AG09319 (cell line): ENCODE data around the gene MRGPRE.

Experiments
- DNase-seq: peaks from one replicate; pipeline ENCODE4 v3.0.0-alpha.2; 2010; ENCODE audit warnings: low read depth; ENCODE audit errors: extremely low read depth
- TF ChIP-seq, protein P1 (sequence below): IDR thresholded peaks from 2 replicates; pipeline ENCODE4 v1.5.1; 2011; ENCODE audit warnings: low read depth, mild to moderate bottlenecking, inconsistent platforms, low read length, moderate library complexity

The MRGPRE gene

GRCh38 chr11:3227568-3228444, 4.4 kb downstream of the MRGPRE start:
- no peak for DNase-seq
- TF ChIP-seq, protein P1, sequence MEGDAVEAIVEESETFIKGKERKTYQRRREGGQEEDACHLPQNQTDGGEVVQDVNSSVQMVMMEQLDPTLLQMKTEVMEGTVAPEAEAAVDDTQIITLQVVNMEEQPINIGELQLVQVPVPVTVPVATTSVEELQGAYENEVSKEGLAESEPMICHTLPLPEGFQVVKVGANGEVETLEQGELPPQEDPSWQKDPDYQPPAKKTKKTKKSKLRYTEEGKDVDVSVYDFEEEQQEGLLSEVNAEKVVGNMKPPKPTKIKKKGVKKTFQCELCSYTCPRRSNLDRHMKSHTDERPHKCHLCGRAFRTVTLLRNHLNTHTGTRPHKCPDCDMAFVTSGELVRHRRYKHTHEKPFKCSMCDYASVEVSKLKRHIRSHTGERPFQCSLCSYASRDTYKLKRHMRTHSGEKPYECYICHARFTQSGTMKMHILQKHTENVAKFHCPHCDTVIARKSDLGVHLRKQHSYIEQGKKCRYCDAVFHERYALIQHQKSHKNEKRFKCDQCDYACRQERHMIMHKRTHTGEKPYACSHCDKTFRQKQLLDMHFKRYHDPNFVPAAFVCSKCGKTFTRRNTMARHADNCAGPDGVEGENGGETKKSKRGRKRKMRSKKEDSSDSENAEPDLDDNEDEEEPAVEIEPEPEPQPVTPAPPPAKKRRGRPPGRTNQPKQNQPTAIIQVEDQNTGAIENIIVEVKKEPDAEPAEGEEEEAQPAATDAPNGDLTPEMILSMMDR = no peak

- TF ChIP-seq, protein P1 = no peak
- no peak for DNase-seq
These were observed 5.2 kb downstream of the MRGPRE start for GRCh38 chr11:3226846-3227567.

GRCh38 chr11:3225826-3226750, 6.1 kb downstream of the MRGPRE start:
- TF ChIP-seq, protein P1 = no peak
- no peak for DNase-seq

GRCh38 chr11:3225159-3225758, 7.0 kb downstream of the MRGPRE start:
- TF ChIP-seq, protein P1 = no peak
- DNase-seq = no peak

- no peak for DNase-seq
- TF ChIP-seq, protein P1 = no peak
These were observed 7.7 kb downstream of the MRGPRE start for GRCh38 chr11:3224401-3225057.

DNA sequence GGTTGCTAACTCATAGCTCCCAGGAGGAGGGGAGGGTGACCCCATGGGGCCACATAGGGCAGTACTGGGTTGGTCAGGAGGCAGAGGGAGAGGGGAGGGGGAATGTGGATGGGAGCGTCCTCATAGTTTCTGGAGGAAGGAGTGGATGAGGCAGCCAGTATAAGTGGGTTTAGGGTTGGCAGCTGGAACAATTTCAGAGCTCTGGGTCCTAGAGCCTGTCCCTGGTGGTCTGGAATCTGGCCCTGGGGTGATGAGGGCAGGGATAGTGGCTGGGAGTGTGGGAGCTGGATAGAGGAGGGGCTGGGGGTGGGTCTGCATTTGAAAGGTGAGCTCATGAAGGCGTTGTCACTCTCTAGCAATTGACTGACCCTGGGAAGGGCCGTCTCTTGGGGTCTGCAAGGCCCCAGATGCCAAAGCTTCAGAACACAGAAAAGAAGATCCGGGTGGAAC, 8.3 kb downstream of the MRGPRE start:
- DNase-seq = no peak
- TF ChIP-seq, protein P1 = no peak
